IPS-15b (cell line): ENCODE measurements around the gene FABP2.
"Not testable (repeated sequence)": the region's sequence is repeated elsewhere in the genome, so short reads cannot be mapped to it uniquely, and the experiment has no call there.

ENCODE experiments used
- H3K27me3 ChIP-seq: one replicate; pipeline ENCODE4 v1.6.1; 2013; ENCODE audit warnings: low read length; ENCODE audit not compliant: control insufficient read depth, insufficient read depth
- H3K36me3 ChIP-seq: one replicate; pipeline ENCODE4 v1.6.1; 2013; ENCODE audit warnings: low read length; ENCODE audit not compliant: control insufficient read depth, insufficient read depth
- H3K4me1 ChIP-seq: one replicate; pipeline ENCODE4 v1.6.1; 2013; ENCODE audit warnings: mild to moderate bottlenecking, low read length; ENCODE audit not compliant: control insufficient read depth, insufficient read depth
- H3K4me3 ChIP-seq: one replicate; pipeline ENCODE4 v1.5.1; 2013; ENCODE audit warnings: low read depth, low read length
- H3K9ac ChIP-seq: one replicate; pipeline ENCODE4 v1.6.1; 2013; ENCODE audit warnings: low read depth, mild to moderate bottlenecking, low read length
- H3K9me3 ChIP-seq: one replicate; pipeline ENCODE4 v1.6.1; 2013; ENCODE audit warnings: mild to moderate bottlenecking, low read length; ENCODE audit not compliant: control insufficient read depth, insufficient read depth

FABP2 gene

GRCh38 chr4:119343293-119343692, 21.4 kb upstream of the FABP2 start:
- H3K4me3 ChIP-seq, H3K9me3 ChIP-seq, H3K27me3 ChIP-seq, H3K36me3 ChIP-seq, H3K4me1 ChIP-seq, H3K9ac ChIP-seq: not testable (repeated sequence)

- not testable (repeated sequence) for H3K4me1 ChIP-seq, H3K9ac ChIP-seq, H3K36me3 ChIP-seq, H3K4me3 ChIP-seq, H3K27me3 ChIP-seq, H3K9me3 ChIP-seq
Observed at GRCh38 chr4:119339895-119340294, 18.0 kb upstream of the FABP2 start.

- H3K9ac ChIP-seq: no peak overlapping the region
Observed at GRCh38 chr4:119337010-119337409, 15.1 kb upstream of the FABP2 start.

GRCh38 chr4:119336332-119336979, 14.5 kb upstream of the FABP2 start:
- not testable (repeated sequence) for H3K9me3 ChIP-seq, H3K27me3 ChIP-seq, H3K9ac ChIP-seq, H3K4me3 ChIP-seq, H3K4me1 ChIP-seq, H3K36me3 ChIP-seq

More at GRCh38 chr4:119337010-119337409, 15.1 kb upstream of the FABP2 start:
- Histone ChIP-seq H3K36me3 (no peaks in the 10 kb centered on the region), H3K4me1 (peaks cover 2% of the 10 kb centered on the region), H3K4me3 (no peak overlapping the region), H3K9me3 (no peaks in the 10 kb centered on the region), H3K27me3 (no peaks in the 10 kb centered on the region)

- Histone ChIP-seq H3K4me1 (no peaks in the 10 kb centered on the region), H3K9me3 (no peaks in the 10 kb centered on the region), H3K9ac (no peak overlapping the region), H3K36me3 (no peaks in the 10 kb centered on the region), H3K4me3 (no peak overlapping the region), H3K27me3 (no peaks in the 10 kb centered on the region)
Observed at GRCh38 chr4:119329835-119330620, 8.1 kb upstream of the FABP2 start.

GRCh38 chr4:119328695-119329094, 6.8 kb upstream of the FABP2 start:
- Histone ChIP-seq H3K4me3 (no peak overlapping the region), H3K27me3 (no peaks in the 10 kb centered on the region), H3K9ac (no peak overlapping the region), H3K4me1 (no peaks in the 10 kb centered on the region), H3K36me3 (no peaks in the 10 kb centered on the region), H3K9me3 (no peaks in the 10 kb centered on the region)

- Histone ChIP-seq H3K4me1 (no peaks in the 10 kb centered on the region), H3K9ac (no peak overlapping the region), H3K27me3 (no peaks in the 10 kb centered on the region), H3K4me3 (no peak overlapping the region), H3K9me3 (no peaks in the 10 kb centered on the region), H3K36me3 (no peaks in the 10 kb centered on the region)
Observed at GRCh38 chr4:119317990-119318389, 3.9 kb downstream of the FABP2 start.

- H3K36me3 ChIP-seq: no peaks in the 10 kb centered on the region
- H3K4me1 ChIP-seq: no peaks in the 10 kb centered on the region
- H3K27me3 ChIP-seq: no peaks in the 10 kb centered on the region
- H3K9me3 ChIP-seq: no peaks in the 10 kb centered on the region
- H3K4me3 ChIP-seq: no peak overlapping the region
- no peak overlapping the region for H3K9ac ChIP-seq
Observed at GRCh38 chr4:119315036-119315435, 6.9 kb downstream of the FABP2 start.

GRCh38 chr4:119314356-119314755, 7.6 kb downstream of the FABP2 start:
- no peak overlapping the region for H3K9ac ChIP-seq
- H3K27me3 ChIP-seq: no peaks in the 10 kb centered on the region
- H3K4me1 ChIP-seq: no peaks in the 10 kb centered on the region
- no peaks in the 10 kb centered on the region for H3K36me3 ChIP-seq
- no peaks in the 10 kb centered on the region for H3K9me3 ChIP-seq
- H3K4me3 ChIP-seq: no peak overlapping the region

GRCh38 chr4:119313237-119313636, 8.7 kb downstream of the FABP2 start:
- Histone ChIP-seq H3K27me3 (no peaks in the 10 kb centered on the region), H3K9me3 (no peaks in the 10 kb centered on the region)

GRCh38 chr4:119310826-119311225, 11.1 kb downstream of the FABP2 start:
- H3K27me3 ChIP-seq: no peaks in the 10 kb centered on the region
- no peak overlapping the region for H3K4me3 ChIP-seq
- H3K9ac ChIP-seq: no peak overlapping the region
- H3K36me3 ChIP-seq: no peaks in the 10 kb centered on the region
- no peaks in the 10 kb centered on the region for H3K9me3 ChIP-seq
- H3K4me1 ChIP-seq: no peaks in the 10 kb centered on the region

More at GRCh38 chr4:119313237-119313636, 8.7 kb downstream of the FABP2 start:
- H3K9ac ChIP-seq: no peak overlapping the region
- no peak overlapping the region for H3K4me3 ChIP-seq
- H3K4me1 ChIP-seq: no peaks in the 10 kb centered on the region
- H3K36me3 ChIP-seq: no peaks in the 10 kb centered on the region

- Histone ChIP-seq H3K4me3 (no peak overlapping the region), H3K36me3 (no peaks in the 10 kb centered on the region), H3K9ac (no peak overlapping the region), H3K27me3 (no peaks in the 10 kb centered on the region), H3K9me3 (no peaks in the 10 kb centered on the region), H3K4me1 (no peaks in the 10 kb centered on the region)
Observed at GRCh38 chr4:119307606-119308005, 14.3 kb downstream of the FABP2 start.
